GM12892 (cell line): ENCODE data around the gene ARID3A.

Source experiments
- DNase-seq: peaks from one replicate; pipeline ENCODE4 v3.0.0; 2011; ENCODE audit not compliant: insufficient read length
- FAIRE-seq: peaks from 2 replicates; lab custom pipeline; 2011; peaks lifted over from hg19 to GRCh38; lab: Jason Lieb, UNC
- POLR2A ChIP-seq: IDR thresholded peaks from 2 replicates; pipeline ENCODE4 v1.6.1; 2011; ENCODE audit warnings: low read depth, low read length, control low read depth
- POLR2AphosphoS5 ChIP-seq: IDR thresholded peaks from 2 replicates; pipeline ENCODE4 v1.6.1; 2011; ENCODE audit warnings: low read depth, low read length, control low read depth
- TAF1 ChIP-seq: IDR thresholded peaks from 2 replicates; pipeline ENCODE4 v1.6.1; 2011; ENCODE audit warnings: low read depth, mild to moderate bottlenecking, control low read depth, low read length, borderline replicate concordance

ARID3A gene

DNA sequence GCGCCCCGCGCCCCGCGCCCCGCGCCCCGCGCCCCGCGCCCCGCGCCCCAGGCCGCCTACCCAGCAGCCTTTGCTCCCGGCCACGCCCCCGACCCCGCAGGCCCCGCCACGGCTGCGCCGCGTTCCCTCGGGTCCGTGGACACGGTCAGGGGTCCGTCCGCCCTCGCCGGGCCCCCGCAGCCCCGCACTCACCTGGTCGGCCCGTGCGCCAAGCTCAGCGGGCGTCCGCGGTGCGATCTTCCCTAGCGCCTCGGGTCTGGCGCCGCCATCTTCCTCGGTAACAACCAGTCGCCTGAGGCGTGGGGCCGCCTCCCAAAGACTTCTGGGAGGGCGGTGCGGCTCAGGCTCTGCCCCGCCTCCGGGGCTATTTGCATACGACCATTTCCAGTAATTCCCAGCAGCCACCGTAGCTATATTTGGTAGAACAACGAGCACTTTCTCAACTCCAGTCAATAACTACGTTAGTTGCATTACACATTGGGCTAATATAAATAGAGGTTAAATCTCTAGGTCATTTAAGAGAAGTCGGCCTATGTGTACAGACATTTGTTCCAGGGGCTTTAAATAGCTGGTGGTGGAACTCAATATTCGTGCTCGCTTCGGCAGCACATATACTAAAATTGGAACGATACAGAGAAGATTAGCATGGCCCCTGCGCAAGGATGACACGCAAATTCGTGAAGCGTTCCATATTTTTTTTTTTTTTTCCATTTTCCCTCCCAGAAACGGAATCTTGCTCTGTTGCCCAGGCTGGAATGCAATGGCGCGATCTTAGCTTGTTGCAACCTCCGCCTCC lies 32.7 kb upstream of the ARID3A start, which contains the start of the genes MED16 and RNU6-9:
TSS of gene MED16 (minus strand) at position 294 of the 796 bp plus-strand sequence. CDS start 2,056 bp downstream, outside the sequence.
TSS of gene RNU6-9 (plus strand) at position 591 of the 796 bp plus-strand sequence.
- FAIRE-seq (peak; percentile 99), DNase-seq (peak; percentile 99)
- TF ChIP-seq TAF1: no peak
- TF ChIP-seq POLR2AphosphoS5: 0 out of 2 replicates have a peak, but pooled peaks have one; percentile 50
- peak; percentile 41; the same call in 1 of the 2 replicates for TF ChIP-seq POLR2A

GRCh38 chr19:896434-896833 lies 29.4 kb upstream of the ARID3A start:
- TF ChIP-seq POLR2AphosphoS5 (no peak), POLR2A (no peak), TAF1 (no peak)
- DNase-seq (no peak), FAIRE-seq (no peak)

- TF ChIP-seq TAF1: no peak
- no peak for TF ChIP-seq POLR2A
- no peak for TF ChIP-seq POLR2AphosphoS5
- no peak for FAIRE-seq
- no peak for DNase-seq
Measured at GRCh38 chr19:896999-897398, 28.8 kb upstream of the ARID3A start.

GRCh38 chr19:897442-898039 lies 28.3 kb upstream of the ARID3A start:
- no peak for FAIRE-seq
- TF ChIP-seq TAF1 (no peak), POLR2AphosphoS5 (no peak), POLR2A (no peak)
- no peak for DNase-seq

GRCh38 chr19:898663-899062 lies 27.2 kb upstream of the ARID3A start:
- FAIRE-seq (no peak), DNase-seq (peak; percentile 72)
- TF ChIP-seq TAF1 (no peak), POLR2A (no peak), POLR2AphosphoS5 (no peak)

- no peak for TF ChIP-seq POLR2AphosphoS5
- no peak for TF ChIP-seq POLR2A
- no peak for TF ChIP-seq TAF1
- DNase-seq: no peak
- no peak for FAIRE-seq
Measured at GRCh38 chr19:899336-900042, 26.3 kb upstream of the ARID3A start.

- TF ChIP-seq POLR2A: no peak
- TF ChIP-seq POLR2AphosphoS5: no peak
- TF ChIP-seq TAF1: no peak
- DNase-seq (no peak), FAIRE-seq (no peak)
Measured at GRCh38 chr19:900043-900301, 25.9 kb upstream of the ARID3A start.

DNA sequence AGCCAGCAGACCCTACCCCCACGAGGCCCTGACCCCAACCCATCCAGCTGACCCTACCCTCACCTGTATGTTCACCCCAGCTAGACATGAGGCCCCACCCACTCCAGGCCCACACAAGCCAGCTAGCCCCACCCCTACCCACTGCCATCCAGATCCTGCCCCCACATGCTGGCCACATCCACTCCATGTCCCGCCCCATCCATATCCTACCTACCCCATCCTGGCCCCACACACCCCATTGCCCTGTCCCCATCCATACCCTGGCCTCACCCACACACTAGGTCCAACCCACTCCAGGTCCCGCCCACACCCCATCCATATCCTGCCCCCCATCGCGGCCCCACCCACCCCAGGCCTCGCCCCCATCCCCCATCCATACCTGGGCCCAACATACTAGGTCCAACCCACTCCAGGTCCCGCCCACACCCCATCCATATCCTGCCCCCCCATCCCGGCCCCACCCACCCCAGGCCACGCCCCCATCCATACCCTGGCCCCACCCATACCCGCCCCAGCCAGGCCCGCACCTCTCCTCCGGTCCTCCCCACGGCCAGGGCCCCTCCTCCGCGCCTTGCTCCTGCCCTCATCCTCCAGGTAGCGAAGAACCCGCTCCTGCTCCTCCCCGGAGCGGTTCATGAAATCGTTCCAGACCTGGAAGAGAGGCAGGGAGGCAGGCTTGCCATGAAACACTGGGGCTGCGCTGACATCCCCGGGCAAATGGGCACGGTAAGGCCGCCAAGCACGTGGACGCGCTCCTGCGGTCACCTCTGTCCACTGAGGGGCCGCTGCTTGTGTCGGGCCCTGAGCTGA lies 25.3 kb upstream of the ARID3A start:
- TF ChIP-seq POLR2AphosphoS5: no peak
- no peak for TF ChIP-seq POLR2A
- TF ChIP-seq TAF1: no peak
- FAIRE-seq: no peak
- no peak for DNase-seq

DNA sequence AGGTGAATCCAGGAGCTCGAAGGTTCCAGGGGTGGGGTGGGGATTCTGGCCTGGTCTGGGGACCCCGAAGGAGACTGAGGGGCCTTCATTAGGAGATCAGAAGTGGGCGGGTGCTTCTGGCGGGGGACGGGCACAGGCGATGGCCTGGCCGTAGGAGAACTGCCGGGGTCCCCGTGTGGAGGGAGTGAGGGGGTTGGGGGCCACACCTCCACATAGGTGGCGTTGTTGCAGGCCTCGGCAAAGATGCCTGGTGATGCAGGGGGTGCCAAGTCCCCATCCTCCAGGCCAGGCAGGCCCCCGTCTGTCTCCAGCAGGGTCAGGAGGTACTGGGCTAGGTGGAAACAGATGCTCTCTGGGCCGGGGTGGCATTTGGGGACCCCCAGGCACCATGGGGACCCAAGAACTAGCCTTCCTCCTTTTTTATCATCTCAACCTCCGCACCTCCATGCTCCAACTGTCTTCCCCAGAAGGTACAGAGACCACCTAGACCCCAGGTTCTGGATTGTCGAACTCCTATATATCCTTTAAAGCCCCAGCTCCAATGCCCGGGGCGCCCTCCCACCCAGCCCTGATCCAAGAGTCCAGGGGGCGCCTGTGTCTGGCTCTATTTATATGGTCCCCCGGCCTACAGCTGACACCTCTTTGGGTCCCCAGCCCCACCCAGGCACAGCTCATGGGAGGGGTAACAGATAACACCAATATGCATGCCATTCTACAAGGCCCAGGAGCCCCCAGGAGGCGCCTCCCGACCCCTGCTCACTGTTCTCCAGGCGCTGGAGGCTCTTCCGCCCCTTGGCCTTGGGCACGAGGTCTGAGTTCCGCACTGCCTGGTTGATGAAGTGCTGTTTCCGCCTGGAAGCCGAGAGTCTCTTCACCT lies 24.4 kb upstream of the ARID3A start:
- no peak for TF ChIP-seq POLR2A
- TF ChIP-seq TAF1: no peak
- no peak for TF ChIP-seq POLR2AphosphoS5
- DNase-seq: no peak
- no peak for FAIRE-seq

DNA sequence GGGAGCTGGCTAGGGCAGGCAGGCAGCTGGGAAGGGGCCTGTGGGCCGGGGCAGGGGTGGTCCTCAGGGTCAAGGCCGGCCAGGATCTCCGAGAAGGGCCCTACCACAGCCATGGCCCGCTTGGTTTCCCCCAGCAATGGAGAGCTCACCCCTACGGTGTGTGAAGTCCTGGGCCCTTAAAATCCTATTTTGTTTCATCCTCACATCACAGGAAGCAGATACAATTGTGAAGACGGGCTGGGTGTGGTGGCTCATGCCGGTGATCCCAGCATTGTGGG lies 23.8 kb upstream of the ARID3A start:
- DNase-seq (no peak), FAIRE-seq (no peak)
- TF ChIP-seq POLR2A: no peak
- TF ChIP-seq POLR2AphosphoS5: no peak
- no peak for TF ChIP-seq TAF1
